ENCODE results near the gene DHRSX. TPM values are rescaled to one million over a fixed set of nuclear protein-coding genes. Genes with fewer than 3 reads are reported as not detected.
A peak's percentile ranks its signal among the peaks of the same experiment; 100 is the strongest.

The DHRSX gene
- total RNA-seq, 2 donors from 2014 or later: 19.6 to 21.6 TPM

- Mint-ChIP-seq H3K36me3 (ENCODE audit: low read depth) (no peaks in the 10 kb centered on the region), H3K27me3 (no peaks in the 10 kb centered on the region), H3K27ac (no peak overlapping the region), H3K9me3 (no peaks in the 10 kb centered on the region), H3K4me1 (no peaks in the 10 kb centered on the region), H3K4me3 (no peak overlapping the region)
- ATAC-seq (replicated peaks): no peak
Observed at GRCh38 chrX:2332252-2332651, 168.5 kb downstream of the DHRSX start.

GRCh38 chrX:2330910-2331309 lies 169.9 kb downstream of the DHRSX start:
- no peak for ATAC-seq (replicated peaks)
- H3K27me3 Mint-ChIP-seq: no peaks in the 10 kb centered on the region
- no peaks in the 10 kb centered on the region for H3K36me3 Mint-ChIP-seq (ENCODE audit: low read depth)
- peaks cover under 1% of the 10 kb centered on the region for H3K9me3 Mint-ChIP-seq
- H3K4me3 Mint-ChIP-seq: no peak overlapping the region
- H3K4me1 Mint-ChIP-seq: peaks cover under 1% of the 10 kb centered on the region
- H3K27ac Mint-ChIP-seq: no peak overlapping the region

GRCh38 chrX:2330487-2330886 lies 170.3 kb downstream of the DHRSX start:
- H3K27ac Mint-ChIP-seq: no peak overlapping the region
- H3K36me3 Mint-ChIP-seq (ENCODE audit: low read depth): peaks cover 3% of the 10 kb centered on the region

GRCh38 chrX:2327423-2327822 lies 173.4 kb downstream of the DHRSX start:
- Mint-ChIP-seq H3K27me3 (no peaks in the 10 kb centered on the region), H3K9me3 (peaks cover 12% of the 10 kb centered on the region), H3K36me3 (ENCODE audit: low read depth) (peaks cover 14% of the 10 kb centered on the region), H3K4me1 (peaks cover 5% of the 10 kb centered on the region), H3K4me3 (no peak overlapping the region), H3K27ac (no peak overlapping the region)
- no peak for ATAC-seq (replicated peaks)

More at GRCh38 chrX:2330487-2330886, 170.3 kb downstream of the DHRSX start:
- no peak for ATAC-seq (replicated peaks)
- Mint-ChIP-seq H3K9me3 (peaks cover 4% of the 10 kb centered on the region), H3K27me3 (no peaks in the 10 kb centered on the region), H3K4me1 (peaks cover 5% of the 10 kb centered on the region), H3K4me3 (no peak overlapping the region)

DNA sequence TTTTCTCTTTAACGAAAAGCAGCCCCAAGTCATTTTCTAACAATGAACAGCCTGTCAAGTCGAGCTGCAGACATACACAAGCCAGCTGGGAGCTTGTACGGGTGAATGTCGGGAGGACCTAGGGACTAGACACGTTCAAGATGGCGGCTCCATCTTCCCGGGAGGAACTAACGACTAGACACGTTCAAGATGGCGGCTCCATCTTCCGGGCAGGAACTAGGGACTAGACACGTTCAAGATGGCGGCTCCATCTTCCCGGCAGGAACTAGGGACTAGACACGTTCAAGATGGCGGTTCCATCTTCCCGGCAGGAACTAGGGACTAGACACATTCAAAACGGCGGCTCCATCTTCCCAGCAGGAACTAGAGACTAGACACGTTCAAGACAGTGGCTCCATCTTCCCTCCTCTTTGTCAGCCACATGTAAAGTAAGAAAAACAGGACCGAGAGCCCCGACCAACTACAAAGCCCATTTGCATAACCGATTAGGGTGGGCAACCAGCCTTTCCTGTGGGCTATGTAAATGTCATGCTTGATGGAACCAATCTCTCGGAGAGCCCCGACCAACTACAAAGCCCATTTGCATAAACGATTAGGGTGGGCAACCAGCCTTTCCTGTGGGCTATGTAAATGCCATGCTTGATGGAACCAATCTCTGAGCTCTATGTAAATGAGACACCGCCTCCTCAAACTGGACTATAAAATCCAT lies 175.5 kb downstream of the DHRSX start:
- no peaks in the 10 kb centered on the region for H3K27me3 Mint-ChIP-seq
- H3K9me3 Mint-ChIP-seq: peaks cover 12% of the 10 kb centered on the region
- peak overlapping the region; percentile 70 for H3K4me3 Mint-ChIP-seq
- peaks cover 5% of the 10 kb centered on the region for H3K4me1 Mint-ChIP-seq
- H3K36me3 Mint-ChIP-seq (ENCODE audit: low read depth): peaks cover 14% of the 10 kb centered on the region
- peak; percentile 24 for ATAC-seq (replicated peaks)
- peak overlapping the region; percentile 88 for H3K27ac Mint-ChIP-seq

DNA sequence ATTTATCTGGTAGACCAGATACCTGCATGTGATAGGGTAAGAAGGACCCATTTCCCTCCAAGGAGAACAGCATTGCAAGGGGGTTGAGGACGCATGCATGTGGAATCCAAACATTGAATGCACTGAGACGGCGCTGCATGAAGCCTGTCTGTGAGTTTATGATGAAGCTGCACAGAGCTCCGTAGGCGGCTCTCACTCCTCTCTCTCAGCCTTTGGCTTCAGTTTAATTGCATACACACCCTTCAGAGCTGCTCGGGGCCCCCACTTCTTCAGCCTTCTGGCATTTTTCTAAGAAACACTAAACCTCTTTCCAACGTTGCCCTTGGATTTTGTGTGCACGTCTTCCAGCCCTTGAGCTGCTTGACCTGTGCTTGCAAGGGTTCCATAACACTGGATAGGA lies 176.6 kb downstream of the DHRSX start:
- peaks cover 12% of the 10 kb centered on the region for H3K9me3 Mint-ChIP-seq
- H3K36me3 Mint-ChIP-seq (ENCODE audit: low read depth): peaks cover 14% of the 10 kb centered on the region
- ATAC-seq (replicated peaks): no peak
- peak overlapping the region; percentile 70 for H3K4me3 Mint-ChIP-seq
- H3K27me3 Mint-ChIP-seq: no peaks in the 10 kb centered on the region
- peak overlapping the region; percentile 88 for H3K27ac Mint-ChIP-seq
- H3K4me1 Mint-ChIP-seq: peaks cover 5% of the 10 kb centered on the region

GRCh38 chrX:2321411-2321810 lies 179.4 kb downstream of the DHRSX start:
- H3K9me3 Mint-ChIP-seq: peaks cover 16% of the 10 kb centered on the region
- H3K36me3 Mint-ChIP-seq (ENCODE audit: low read depth): peaks cover 14% of the 10 kb centered on the region
- H3K4me3 Mint-ChIP-seq: no peak overlapping the region
- H3K27ac Mint-ChIP-seq: no peak overlapping the region
- H3K27me3 Mint-ChIP-seq: no peaks in the 10 kb centered on the region
- H3K4me1 Mint-ChIP-seq: peaks cover 5% of the 10 kb centered on the region
- no peak for ATAC-seq (replicated peaks)

DNA sequence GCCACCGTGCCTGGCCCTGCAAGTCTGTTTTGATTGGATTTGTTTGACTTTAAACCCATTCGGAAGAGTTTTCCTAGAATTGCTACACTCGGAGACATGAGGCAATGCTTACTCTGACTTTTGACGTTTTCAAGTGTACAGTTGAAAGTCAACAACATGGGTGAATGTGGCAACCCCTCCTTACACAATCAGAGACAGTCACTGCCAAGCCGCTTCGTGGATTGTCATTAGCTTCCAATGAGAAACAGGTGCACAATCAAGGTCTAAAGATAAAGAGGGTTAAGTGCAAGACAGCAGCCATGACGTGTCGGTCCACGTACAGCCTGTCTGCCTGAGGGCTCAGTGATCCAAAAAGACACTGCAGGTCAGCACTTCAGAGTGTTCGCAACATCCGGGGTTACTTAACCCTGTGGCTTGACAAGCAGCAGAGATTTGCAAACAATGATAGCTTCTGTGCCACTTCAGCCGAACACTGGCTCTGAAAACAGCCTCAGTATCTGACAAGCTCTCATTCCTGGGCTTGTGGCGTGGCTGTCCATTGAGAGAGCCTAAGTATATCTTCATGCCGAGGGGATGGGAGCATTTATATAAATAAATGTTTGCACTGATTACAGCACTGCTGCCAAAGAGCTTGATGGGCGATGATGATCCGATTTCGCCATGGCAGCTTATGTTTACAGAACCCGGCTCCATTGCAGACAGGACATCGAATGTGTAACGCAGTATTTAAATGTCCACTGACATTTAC lies 180.0 kb downstream of the DHRSX start:
- ATAC-seq (replicated peaks): no peak
- Mint-ChIP-seq H3K9me3 (peaks cover 14% of the 10 kb centered on the region), H3K27ac (no peak overlapping the region), H3K4me1 (peaks cover 3% of the 10 kb centered on the region), H3K36me3 (ENCODE audit: low read depth) (peaks cover 13% of the 10 kb centered on the region), H3K4me3 (no peak overlapping the region), H3K27me3 (no peaks in the 10 kb centered on the region)

- H3K9me3 Mint-ChIP-seq: peaks cover 7% of the 10 kb centered on the region
- no peaks in the 10 kb centered on the region for H3K4me1 Mint-ChIP-seq
- no peak overlapping the region for H3K27ac Mint-ChIP-seq
Observed at GRCh38 chrX:2320089-2320488, 180.7 kb downstream of the DHRSX start.

GRCh38 chrX:2318371-2318770 lies 182.4 kb downstream of the DHRSX start:
- Mint-ChIP-seq H3K9me3 (peaks cover 3% of the 10 kb centered on the region), H3K27ac (no peak overlapping the region), H3K27me3 (no peaks in the 10 kb centered on the region), H3K36me3 (ENCODE audit: low read depth) (peaks cover 6% of the 10 kb centered on the region), H3K4me3 (no peak overlapping the region), H3K4me1 (no peaks in the 10 kb centered on the region)
- no peak for ATAC-seq (replicated peaks)

More at GRCh38 chrX:2320089-2320488, 180.7 kb downstream of the DHRSX start:
- H3K27me3 Mint-ChIP-seq: no peaks in the 10 kb centered on the region
- H3K36me3 Mint-ChIP-seq (ENCODE audit: low read depth): peaks cover 7% of the 10 kb centered on the region
- no peak overlapping the region for H3K4me3 Mint-ChIP-seq
- ATAC-seq (replicated peaks): no peak

DNA sequence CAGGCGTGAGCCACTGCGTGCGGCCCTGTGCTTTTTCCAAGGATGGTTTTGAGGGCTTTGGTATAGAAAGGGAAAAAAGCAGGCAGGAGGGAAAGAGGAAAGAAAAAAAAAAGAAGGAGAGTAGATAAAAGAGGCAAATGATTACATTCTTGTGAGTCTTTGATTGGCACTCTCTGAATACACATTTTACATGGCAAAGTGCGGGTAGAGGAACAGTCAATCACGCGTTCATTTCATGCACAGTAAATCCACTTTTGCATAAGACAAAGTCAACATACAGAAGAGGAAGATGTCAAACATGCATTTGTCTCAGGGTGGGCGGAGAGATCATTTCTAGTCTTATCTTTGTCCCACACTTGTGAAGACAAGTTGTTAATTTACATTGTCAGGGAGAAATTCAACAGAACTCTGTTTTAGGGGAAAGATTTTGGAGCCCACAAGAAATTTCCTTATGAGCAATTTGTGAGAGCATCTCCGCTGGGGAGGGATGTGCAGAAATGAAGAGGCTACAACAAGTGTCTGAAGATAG lies 183.2 kb downstream of the DHRSX start:
- no peaks in the 10 kb centered on the region for H3K4me1 Mint-ChIP-seq
- no peaks in the 10 kb centered on the region for H3K36me3 Mint-ChIP-seq (ENCODE audit: low read depth)
- H3K27me3 Mint-ChIP-seq: no peaks in the 10 kb centered on the region
- ATAC-seq (replicated peaks): no peak
- peaks cover 3% of the 10 kb centered on the region for H3K9me3 Mint-ChIP-seq
- no peak overlapping the region for H3K4me3 Mint-ChIP-seq
- H3K27ac Mint-ChIP-seq: no peak overlapping the region

DNA sequence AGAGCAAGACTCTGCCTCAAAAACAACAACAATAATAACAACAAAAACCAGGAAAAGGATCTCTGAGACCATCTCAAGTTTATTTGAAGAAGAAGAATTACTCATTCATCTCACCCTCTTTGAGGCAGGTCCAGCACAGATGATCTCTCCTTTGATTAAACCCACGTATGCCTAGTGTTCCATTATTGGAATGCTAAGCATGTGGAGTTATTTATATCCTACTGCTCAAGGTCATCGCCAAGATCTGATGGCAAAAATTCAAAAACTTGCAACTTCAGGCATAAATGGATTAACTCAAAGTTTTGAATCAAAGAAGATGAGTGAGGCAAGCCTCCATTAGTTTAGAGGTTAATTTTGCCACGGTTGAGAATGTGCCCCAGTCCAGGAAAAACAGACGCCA lies 184.2 kb downstream of the DHRSX start:
- Mint-ChIP-seq H3K27ac (no peak overlapping the region), H3K27me3 (no peaks in the 10 kb centered on the region), H3K4me1 (no peaks in the 10 kb centered on the region), H3K4me3 (no peak overlapping the region), H3K9me3 (peaks cover 3% of the 10 kb centered on the region), H3K36me3 (ENCODE audit: low read depth) (peaks cover 1% of the 10 kb centered on the region)
- ATAC-seq (replicated peaks): no peak

- no peak for ATAC-seq (replicated peaks)
- H3K4me1 Mint-ChIP-seq: peaks cover 1% of the 10 kb centered on the region
- no peaks in the 10 kb centered on the region for H3K27me3 Mint-ChIP-seq
- H3K9me3 Mint-ChIP-seq: peaks cover 3% of the 10 kb centered on the region
- H3K36me3 Mint-ChIP-seq (ENCODE audit: low read depth): peaks cover 12% of the 10 kb centered on the region
- H3K4me3 Mint-ChIP-seq: no peak overlapping the region
- H3K27ac Mint-ChIP-seq: no peak overlapping the region
Observed at GRCh38 chrX:2315434-2315833, 185.3 kb downstream of the DHRSX start.

GRCh38 chrX:2314831-2315365 lies 185.9 kb downstream of the DHRSX start:
- Mint-ChIP-seq H3K4me3 (no peak overlapping the region), H3K36me3 (ENCODE audit: low read depth) (peaks cover 15% of the 10 kb centered on the region), H3K9me3 (peaks cover 3% of the 10 kb centered on the region), H3K27ac (no peak overlapping the region), H3K4me1 (peaks cover 5% of the 10 kb centered on the region), H3K27me3 (no peaks in the 10 kb centered on the region)
- no peak for ATAC-seq (replicated peaks)
